ENCODE measurements around the gene FBXO46. TPM values are rescaled to one million over a fixed set of nuclear protein-coding genes. Genes with fewer than 3 reads are reported as not detected.

FBXO46 gene
- total and polyA plus RNA-seq, 2 of the 13 experiments (the other 11 are each of a cell fraction or from before 2014, with no cell fraction given), result 6.2 to 6.4 TPM

- TF ChIP-seq MAFK (conservative IDR thresholded peaks at IDR 0.05 in 1 of 2, IDR thresholded peaks at IDR 0.05 in 1 of 2; ENCODE audit: low read length in 2 of 2), result no peak
- no peak for TF ChIP-seq FOXK2 (IDR thresholded peaks at IDR 0.05)
- 0 out of 2 replicates have a peak, but pooled peaks have one; percentile 31 for TF ChIP-seq MEIS2 (CRISPR knock-in tag; IDR thresholded peaks at IDR 0.05)
- TF ChIP-seq SP1 (IDR thresholded peaks at IDR 0.05), result no peak
- TF ChIP-seq SP1 (CRISPR knock-in tag; IDR thresholded peaks at IDR 0.05), result peak; percentile 41; the same call in 1 of the 2 replicates
- no peak for TF ChIP-seq ZC3H4 (CRISPR knock-in tag; IDR thresholded peaks at IDR 0.05; ENCODE audit: borderline replicate concordance)
- TF ChIP-seq ISL2 (CRISPR knock-in tag; IDR thresholded peaks at IDR 0.05), result no peak
- no peak for TF ChIP-seq GABPA (IDR thresholded peaks at IDR 0.05; ENCODE audit: low read depth, low read length)
- TF ChIP-seq GABPA (CRISPR knock-in tag; IDR thresholded peaks at IDR 0.05; ENCODE audit: low read depth), result peak; percentile 25; the same call in 1 of the 2 replicates
- no peak for TF ChIP-seq ZNF800 (CRISPR knock-in tag; IDR thresholded peaks at IDR 0.05)
- TF ChIP-seq ZNF687 (CRISPR knock-in tag; IDR thresholded peaks at IDR 0.05), result peak; percentile 44
- TF ChIP-seq KLF12 (CRISPR knock-in tag; IDR thresholded peaks at IDR 0.05; ENCODE audit: borderline replicate concordance), result no peak
- no peak for TF ChIP-seq ZNF18 (CRISPR knock-in tag; IDR thresholded peaks at IDR 0.05; ENCODE audit: insufficient replicate concordance)
- no peak for TF ChIP-seq NRL (CRISPR knock-in tag; IDR thresholded peaks at IDR 0.05; ENCODE audit: borderline replicate concordance)
- 0 out of 2 replicates have a peak, but pooled peaks have one; percentile 11 for TF ChIP-seq SALL2 (CRISPR knock-in tag; IDR thresholded peaks at IDR 0.05)
- TF ChIP-seq ZBTB8A (CRISPR knock-in tag; IDR thresholded peaks at IDR 0.05; ENCODE audit: borderline replicate concordance, low read depth), result no peak
- no peak for TF ChIP-seq ZNF205 (CRISPR knock-in tag; IDR thresholded peaks at IDR 0.05)
- TF ChIP-seq ZNF770 (CRISPR knock-in tag; IDR thresholded peaks at IDR 0.05), result no peak
Observed at GRCh38 chr19:45667620-45668341, 62.9 kb downstream of the FBXO46 start, which contains the start of gene GIPR (continued).
